HG03442 (cell line): ENCODE measurements around the gene WTIP.
"Not testable (repeated sequence)": the region's sequence is repeated elsewhere in the genome, so short reads cannot be mapped to it uniquely, and the experiment has no call there.

Source experiments
- ATAC-seq: cut with Tn5 transposase; IDR thresholded peaks from one replicate; pipeline ENCODE4 v1.9.1; 2021; ENCODE audit warnings: mild to moderate bottlenecking, moderate library complexity; ENCODE audit not compliant: unreplicated experiment

WTIP gene

DNA sequence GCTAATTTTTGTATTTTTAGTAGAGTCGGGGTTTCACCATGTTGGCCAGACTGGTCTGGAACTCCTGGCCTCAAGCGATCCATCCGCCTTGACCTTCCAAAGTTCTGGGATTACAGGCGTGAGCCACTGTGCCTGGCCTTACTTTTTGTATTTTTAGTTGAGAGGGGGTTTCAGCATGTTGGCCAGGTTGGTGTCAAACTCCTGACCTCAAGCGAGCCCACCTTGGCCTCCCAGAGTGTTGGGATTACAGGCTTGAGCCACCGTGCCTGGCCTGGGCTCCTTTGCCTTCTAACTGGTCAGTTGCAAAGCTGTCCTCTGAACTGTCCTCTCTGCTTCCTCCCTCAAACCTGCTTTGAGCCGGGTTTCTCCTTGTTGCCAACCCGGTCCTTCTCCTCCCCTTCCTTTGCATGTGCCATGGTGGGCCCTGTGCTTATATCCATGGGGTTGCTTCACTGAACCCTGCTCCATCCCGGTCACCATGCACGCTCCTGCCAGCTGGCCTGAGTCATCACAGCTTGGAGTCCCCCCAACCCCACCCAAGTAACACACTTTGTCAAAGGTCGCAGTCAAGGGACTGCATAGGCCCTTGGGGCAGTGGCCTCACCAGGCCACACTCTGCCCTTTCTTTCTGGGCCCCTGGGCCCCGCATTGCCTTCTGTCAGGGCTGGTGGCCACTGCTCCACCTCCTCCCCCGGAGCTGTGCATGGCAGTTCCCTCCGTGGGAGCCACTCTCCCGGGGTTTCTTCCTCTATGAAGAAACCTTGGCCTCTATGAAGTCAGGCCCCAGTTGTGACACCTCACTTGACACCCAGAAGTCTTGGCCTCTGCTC is 21.2 kb downstream of the WTIP start:
- ATAC-seq = no peak

DNA sequence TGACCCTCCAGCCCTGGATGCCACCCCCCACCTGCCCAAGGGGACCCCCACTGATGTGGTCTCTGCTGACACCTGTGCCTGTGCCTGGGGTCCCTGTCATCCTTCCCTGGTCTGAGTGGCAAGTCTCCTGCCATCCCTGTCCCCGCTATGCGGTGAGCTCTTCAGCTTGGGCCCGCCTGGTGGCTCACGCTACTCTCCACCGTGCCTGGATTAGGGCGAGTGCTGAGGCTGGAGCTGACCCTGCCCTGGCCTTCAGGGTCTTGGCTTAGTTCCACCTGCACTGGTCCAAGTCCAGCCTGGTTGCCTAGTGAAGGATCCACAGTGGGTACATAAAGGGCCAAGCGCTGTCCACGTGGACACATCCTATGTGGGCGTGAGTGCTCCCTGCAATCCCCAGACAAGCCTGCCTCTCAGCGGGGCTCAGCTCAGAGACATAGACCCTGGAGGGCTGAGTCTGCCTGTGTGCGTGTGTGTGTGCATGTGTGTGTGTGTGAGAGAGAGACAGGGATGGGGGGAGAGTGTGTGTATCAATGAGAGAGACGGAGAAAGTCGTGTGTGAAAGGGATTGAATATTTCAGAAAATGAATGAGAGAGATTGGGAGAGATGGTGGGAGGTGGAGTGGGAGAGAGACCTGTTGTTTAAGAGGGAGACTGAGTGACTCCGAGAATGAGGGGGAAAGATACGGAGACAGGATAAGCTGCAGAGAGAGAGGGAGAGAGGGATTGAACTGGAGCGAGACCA is 22.1 kb downstream of the WTIP start:
- no peak for ATAC-seq

DNA sequence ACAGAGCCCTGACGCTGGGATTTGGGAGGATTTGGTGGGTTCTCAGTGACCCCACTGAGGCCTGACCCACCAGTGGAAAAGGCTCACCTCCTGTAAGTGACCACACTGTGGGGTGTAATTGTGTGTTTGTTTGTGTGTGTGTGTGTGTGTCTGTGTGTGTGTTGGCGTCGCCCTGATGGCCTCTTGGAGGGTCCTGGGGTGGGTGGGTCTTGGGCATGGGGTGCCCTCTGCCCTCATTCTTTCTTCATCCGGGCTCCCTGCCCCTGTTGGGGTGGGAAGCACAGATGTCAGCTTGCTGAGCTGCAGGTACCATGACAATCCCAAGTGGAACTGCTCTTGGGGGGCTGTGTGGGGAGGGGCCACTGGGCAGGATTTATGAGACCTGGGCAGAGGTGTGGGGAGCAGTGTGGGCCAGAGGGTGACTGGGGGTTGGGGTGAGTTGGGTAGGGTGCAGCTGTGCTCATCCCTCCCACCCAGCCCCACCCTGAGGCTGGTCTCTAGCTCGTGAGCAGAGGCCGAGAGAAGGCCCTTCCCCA is 22.8 kb downstream of the WTIP start:
- ATAC-seq = no peak

DNA sequence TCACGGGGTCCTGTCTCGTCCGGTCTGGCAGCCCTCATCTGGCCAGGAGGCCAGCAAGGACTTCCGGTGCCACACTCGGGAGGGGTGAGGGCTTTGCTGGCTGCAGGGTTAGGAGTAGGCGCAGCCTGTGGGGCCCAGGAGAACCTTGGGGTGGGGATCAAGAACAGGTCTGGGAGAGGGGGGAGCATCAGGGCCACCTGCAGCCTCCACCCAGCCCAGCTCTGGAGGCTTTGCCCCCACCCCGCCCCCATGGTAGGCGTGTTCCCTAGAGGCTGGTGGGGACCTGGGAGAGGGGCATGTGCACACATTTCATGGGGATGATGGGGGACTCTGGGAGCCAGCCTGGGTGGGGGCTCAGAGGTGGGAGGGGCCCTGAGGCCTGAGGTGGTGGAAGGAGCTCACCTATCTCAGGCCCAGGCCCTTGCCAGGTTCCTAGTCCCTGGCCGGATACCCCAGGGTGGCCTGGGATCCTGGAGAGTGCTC is 23.3 kb downstream of the WTIP start:
- ATAC-seq = no peak

DNA sequence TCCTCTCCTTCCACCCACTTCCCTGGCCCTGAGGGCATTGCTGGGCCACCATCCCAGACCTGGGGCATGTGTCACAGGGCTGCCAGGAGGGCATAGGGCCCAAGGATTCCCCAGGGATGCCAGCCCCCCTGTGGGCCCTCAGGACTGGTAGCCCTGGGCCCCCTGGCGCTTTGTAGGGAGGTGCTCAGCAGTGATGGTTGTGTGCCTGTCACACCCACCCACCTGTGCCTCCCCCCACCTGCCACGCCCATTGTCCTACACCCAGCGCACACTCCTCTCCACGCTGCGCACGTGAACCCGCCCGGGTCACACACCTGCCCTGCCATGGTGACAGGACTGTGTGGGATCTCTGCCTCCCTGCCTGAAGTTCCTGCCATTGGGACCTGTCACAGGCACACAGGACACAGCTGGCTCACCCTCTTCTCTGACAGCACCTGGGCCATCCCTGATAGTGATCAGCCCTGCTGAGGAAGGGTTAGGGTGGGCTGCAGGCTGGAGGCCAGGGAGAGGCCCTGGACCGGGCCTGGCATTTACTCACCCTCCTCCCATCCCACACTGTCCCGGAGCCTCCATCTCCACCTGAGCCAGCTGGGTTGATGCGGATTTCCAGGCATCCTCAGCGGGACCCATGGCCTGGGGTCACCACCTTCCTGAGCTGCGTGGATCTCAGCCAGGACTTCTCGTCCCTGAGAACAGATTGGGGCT is 23.9 kb downstream of the WTIP start:
- ATAC-seq = no peak

DNA sequence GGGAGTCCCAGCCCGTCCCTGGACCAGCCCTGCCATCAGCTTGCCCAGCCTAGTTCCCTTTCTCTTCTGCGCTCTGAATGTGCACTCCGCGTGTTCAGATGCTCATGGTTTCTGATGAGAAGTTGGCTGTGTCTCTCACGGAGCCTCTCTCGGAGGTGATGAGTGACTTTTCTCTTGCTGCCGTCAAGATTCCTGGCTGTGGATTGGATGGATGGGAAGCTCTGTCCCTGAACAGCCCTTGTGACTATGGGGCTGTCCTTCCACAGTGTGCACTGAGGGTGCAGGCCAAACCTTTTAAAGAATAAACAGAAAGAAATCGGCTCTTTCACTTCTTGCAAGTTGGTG is 24.4 kb downstream of the WTIP start:
- no peak for ATAC-seq

DNA sequence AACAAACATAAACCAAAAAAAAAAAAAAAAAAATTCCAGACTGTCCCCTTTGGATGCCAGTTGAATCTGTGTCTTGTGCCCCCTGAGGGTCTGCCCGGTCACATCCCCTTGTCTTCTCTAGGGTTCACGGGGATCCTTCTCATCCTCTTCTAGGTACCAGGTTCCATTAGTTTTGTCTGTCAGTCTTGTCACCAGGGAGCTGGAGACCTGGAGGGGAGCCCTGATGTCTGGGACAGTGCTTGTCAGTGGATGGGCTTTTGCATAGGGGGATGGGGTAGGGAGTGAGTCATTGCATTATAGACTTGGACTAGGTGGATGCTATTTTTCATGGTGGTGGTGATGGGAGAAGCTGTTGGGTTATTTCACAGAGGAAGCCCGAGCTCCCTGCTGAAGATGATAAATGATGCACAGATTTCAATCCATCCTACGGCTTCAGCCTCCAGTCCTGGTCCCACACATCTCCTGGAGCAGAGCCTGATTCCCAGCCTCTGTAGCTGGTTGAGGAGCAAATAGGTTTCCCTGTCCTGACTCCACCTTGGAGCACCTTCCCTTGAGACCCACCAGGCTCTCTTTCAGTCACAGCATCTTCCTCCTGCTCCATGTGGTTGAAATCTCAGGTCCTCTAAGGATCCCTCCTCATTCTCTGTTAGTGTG is 26.0 kb downstream of the WTIP start:
- no peak for ATAC-seq

DNA sequence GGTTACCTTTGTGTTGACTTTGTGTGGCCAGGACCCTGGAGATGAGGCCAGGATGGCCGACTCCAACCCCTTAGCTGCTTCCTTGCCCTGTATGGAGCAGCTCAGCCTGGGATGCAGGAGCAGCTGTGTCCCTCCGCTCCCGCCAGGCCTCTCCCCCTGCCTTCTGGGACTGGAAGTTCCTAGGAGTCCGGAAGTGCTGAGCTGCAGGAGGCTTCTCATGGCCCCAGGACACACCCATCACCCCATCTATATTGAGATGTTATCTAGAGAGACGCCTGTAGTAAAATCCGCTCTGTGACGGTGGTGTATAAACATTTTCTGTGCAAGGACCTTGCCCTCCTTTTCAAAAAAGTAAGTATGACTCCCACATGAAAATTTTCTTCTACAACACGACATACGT is 27.0 kb downstream of the WTIP start:
- no peak for ATAC-seq

DNA sequence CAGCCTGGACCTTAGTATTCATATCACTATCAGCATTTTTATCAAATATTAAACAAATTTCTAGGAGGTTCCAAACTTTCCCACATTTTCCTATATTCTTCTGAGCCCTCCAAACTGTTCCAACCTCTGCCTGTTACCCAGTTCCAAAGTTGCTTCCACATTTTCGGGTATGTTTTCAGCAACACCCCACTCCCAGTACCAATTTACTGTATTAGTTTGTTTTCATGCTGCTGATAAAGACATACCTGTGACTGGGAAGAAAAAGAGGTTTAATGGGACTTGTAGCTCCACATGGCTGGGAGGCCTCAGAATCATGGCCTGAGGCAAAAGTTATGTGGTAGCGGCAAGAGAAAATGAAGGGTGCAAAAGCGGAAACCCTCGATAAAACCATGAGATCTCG is 29.3 kb downstream of the WTIP start:
- ATAC-seq = not testable (repeated sequence)

DNA sequence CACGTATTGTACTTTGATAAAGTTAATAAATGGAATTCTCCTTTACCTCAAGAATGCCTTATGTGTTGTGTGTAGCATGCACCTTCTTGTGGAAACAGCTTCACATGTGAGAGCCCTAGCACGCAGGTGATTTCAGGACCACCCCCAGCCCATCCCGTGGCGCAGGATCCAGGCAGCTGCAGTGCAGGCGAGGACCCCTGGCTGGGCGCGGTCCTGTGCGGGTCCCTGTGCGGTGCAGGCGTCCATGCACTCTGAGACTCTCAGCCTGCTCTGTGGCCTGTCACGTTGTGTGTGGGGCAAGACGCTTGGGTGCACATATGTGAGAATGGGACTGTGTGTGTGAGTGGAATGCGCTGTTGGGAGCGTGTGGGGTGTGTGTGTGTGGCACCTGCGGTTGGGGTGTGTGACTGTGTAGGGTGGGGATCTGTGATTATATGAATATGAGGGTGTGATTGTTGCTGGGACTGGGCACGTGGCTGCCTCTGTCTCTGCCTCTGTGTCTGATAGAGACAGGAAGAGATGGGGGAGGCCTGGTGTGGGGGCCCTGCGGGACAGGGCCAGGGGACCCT is 30.8 kb downstream of the WTIP start:
- no peak for ATAC-seq

DNA sequence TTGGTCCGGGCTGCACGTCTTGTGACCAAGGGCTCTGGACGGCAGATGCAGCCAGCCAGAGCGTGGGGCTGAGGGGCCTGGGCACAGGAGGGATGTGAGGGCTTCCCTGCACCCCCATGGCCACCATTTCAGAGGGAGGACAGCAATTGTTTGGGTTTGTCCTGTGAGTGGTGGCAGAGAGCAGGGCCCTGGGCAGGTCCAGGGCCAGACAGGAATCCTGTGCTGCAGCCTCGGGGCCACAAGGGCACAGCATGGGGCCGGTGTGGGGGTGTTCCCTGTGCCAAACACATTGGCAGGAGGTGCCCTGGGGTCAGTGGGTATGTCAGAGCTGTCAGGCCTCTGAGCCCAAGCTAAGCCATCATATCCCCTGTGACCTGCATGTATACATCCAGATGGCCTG is 32.2 kb downstream of the WTIP start:
- no peak for ATAC-seq

DNA sequence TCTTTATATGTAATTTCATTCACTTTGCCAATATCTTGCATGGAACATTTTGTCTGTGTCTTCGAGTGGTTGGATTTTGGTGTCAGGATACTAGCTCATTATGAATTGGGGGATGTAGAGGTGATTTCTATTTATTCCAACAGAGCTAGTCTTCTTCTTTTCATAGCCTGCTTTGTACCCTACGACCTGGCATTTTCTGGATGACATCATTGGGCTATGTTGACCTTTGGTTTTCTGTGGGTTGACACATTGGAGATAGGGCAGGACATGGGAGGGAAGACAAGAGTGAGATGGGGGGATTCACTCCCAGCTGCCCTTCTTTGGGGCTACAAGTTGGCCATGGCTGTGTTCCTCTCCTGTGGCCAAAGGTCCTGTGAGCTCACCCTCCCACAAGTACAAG is 38.0 kb downstream of the WTIP start:
- ATAC-seq = no peak

DNA sequence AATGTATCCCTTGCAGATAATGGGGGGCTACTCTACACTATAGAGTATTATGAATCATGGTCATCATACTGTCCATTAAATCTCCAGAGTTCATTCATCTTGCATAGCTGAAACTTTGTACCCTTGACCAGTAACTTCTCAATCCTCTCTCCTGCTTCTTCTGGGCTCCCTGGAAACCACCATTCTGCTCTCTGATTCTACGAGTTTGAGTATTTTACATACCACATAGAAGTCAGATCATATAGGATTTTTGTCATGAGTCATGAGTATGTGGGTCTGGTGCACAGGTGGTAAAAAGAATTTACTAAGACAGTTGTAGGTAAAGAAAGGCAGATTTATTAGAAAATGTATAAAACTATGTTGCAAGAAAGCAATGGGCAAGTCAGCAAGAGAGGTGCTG is 41.9 kb downstream of the WTIP start:
- no peak for ATAC-seq

DNA sequence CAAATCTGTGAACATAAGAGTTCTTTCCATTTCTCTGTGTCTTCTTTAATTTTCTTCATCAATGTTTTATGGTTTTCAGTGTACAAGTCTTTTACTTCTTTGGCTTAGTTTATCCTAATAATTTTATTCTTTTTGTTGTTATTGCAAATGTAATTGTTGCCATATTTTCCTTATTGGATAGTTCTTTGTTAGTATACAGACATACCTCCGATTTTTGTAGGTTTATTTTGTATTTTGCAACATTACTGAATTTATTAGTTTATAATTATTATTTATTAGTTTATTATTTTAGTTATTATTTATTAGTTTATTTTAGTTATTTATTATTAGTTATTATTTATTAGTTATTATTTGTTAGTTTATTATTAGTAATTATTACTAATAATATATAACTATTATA is 43.4 kb downstream of the WTIP start:
- ATAC-seq = no peak

DNA sequence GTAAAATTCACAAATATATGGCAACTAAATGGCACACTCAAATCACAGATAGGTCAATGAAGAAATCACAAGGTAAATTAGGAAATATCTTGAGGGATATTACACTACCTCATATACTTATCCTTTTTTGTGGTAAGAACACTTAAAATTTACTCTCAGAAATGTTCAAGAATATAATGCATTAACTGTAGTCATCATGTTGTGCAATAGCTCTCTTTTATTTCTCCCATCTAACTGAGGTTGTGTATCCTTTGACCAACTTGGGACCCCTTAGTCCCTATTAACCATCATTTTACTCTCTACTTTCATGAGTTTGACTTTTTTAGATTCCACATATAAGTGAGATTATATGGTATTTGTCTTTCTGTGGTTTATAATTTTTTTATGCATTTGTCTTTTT is 52.6 kb downstream of the WTIP start:
- no peak for ATAC-seq

DNA sequence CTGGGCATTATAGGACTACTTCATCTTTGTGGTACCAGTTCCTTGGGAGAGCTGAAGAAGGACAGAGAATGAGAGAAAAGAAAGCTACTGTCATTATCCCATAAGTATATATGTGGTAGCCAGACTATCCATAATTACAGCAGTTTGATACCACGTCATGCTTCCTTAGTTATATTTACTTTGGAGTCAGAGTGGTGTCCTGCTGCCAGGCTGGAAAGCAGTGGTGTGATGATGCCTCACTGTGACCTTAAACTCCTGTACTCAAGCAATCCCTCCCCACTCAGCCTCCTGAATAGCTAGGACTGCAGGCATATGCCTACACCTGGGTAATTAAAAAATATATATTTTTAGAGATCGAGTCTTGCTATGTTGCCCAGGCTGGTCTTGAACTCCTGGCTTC is 57.8 kb downstream of the WTIP start:
- ATAC-seq = no peak

DNA sequence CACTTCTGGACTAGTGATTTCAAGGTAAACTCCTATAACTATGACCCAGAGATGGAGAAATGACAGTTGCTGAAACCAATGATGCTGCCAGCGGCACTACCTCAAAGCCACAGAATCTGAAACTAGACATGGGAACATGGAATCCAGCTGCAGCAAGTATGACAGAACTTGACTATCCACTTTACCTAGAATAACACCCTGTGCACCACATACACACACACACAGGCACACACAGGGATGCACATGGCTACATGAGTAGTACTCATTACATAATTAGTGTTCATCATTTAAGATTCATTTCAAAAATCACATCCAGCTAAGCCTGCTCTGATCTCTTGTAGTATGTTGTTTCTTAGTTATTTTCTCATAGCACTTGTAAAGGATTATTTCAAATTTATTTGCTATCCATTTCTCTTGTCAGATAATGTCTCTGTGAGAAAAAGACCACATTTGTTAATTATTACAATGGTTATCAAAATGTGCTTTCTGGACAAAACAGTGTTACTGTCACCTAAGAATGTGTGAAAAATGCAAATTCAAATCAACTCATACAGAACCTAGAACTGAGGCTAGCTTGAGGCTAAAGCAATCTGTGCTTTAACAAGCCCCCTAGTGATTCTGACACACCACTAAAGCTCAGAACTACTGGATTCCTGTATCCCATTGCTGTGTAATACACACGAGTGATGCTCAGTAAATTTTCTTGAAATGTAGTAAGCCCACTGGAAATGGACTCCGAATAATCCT is 59.4 kb downstream of the WTIP start:
- no peak for ATAC-seq

DNA sequence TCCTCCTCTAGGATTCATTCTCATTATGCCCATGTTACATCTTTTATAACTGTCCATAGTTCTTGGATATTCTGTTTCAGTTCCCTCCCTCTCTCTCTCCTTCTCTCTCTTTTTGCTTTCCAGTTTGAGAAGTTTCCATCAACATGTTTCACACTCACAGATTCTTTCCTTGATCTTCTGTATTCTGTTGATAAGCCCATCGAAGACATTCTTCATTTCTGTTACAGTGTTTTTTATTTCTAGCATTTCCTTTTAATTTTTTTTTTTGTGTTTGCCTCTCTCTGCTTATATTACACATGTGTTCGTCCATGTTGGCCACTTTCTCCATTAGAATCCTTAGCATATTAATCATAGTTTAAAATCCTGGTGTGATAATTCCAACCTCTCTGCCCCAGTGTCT is 68.3 kb downstream of the WTIP start:
- no peak for ATAC-seq

DNA sequence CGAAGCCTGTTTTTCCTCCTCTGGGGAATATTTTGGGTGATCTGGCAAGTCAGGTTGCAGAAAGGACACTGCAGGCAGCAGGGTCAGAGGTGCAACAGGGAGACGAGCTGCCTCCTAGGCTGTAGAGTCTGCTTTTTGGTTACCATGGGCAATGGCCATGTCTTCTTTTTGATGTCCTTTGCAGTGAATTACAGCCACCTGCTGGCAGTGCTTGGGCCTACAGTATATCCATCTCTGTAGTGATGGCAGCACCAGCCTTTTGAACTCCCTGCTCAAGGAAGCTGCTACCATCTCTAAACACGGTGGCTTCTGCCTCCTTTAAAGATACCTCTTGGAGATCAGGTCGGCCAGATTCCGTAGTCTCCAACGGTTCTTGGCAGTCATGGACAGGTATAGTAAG is 73.9 kb downstream of the WTIP start:
- ATAC-seq = no peak

DNA sequence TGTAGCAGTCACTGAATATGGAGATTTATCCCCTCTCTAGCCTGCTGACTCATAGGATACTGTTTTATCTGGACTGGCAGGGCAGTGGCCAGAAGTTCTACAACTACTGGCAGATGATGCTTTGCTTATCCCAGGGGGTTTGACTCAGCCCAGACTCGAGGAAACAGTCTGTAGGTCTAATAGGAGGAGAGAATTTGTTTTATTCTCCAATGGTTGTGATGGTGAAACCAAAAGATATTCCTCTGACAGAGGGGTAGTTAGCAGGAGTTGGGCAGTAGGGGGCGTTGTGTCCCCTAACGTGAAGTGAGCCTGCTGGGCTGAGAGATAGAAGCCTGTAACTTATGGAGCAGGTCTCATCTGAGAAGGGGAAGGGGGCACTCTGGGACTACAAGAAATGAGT is 74.9 kb downstream of the WTIP start:
- ATAC-seq = no peak
